Progenitor cell of endocrine pancreas (in vitro differentiated cells): Measurements from ENCODE around the gene LRRC36. TPM values are rescaled to one million over a fixed set of nuclear protein-coding genes. Genes with fewer than 3 reads are reported as not detected.

Source experiments
- DNase-seq: peaks from one replicate; pipeline ENCODE4 v3.0.0; 2021; ENCODE audit warnings: low spot score; ENCODE audit not compliant: unreplicated experiment
- H3K27ac Mint-ChIP-seq: 2 replicates; pipeline ENCODE4 v1.8.0; 2021; ENCODE audit warnings: mild to moderate bottlenecking, moderate library complexity, mixed read lengths
- H3K27me3 Mint-ChIP-seq: 2 replicates; pipeline ENCODE4 v1.8.0; 2021; ENCODE audit warnings: mixed read lengths
- H3K36me3 Mint-ChIP-seq: 2 replicates; pipeline ENCODE4 v1.8.0; 2022; ENCODE audit warnings: mixed read lengths; ENCODE audit not compliant: insufficient read depth
- H3K4me1 Mint-ChIP-seq: 2 replicates; pipeline ENCODE4 v1.8.0; 2021; ENCODE audit warnings: low read depth, mixed read lengths
- H3K4me3 Mint-ChIP-seq: 2 replicates; pipeline ENCODE4 v1.8.0; 2021; ENCODE audit warnings: low read depth, mild to moderate bottlenecking, moderate library complexity, mixed read lengths
- H3K9me3 Mint-ChIP-seq: 2 replicates; pipeline ENCODE4 v1.8.0; 2021; ENCODE audit warnings: low read depth, mixed read lengths
- CTCF ChIP-seq: fragments of 200-600 bp; sonication (generic); IDR thresholded peaks from one replicate; pipeline ENCODE4 v1.5.0; 2021; ENCODE audit warnings: antibody characterized with exemption, mild to moderate bottlenecking; ENCODE audit not compliant: unreplicated experiment
- total RNA-seq: library from RNA; stranded (reverse); gene quantifications from 2 replicates; pipeline ENCODE4 v1.2.1, GENCODE V29; 2021

The LRRC36 gene
- total RNA-seq, 1 donor from 2014 or later, result 1.6 TPM

GRCh38 chr16:67287960-67288359 is 38.7 kb upstream of the LRRC36 start:
- H3K4me3 Mint-ChIP-seq, result no peak overlapping the region
- no peak for DNase-seq
- no peaks in the 10 kb centered on the region for H3K4me1 Mint-ChIP-seq

GRCh38 chr16:67291461-67291860 is 35.2 kb upstream of the LRRC36 start:
- Mint-ChIP-seq H3K27me3 (peaks cover 16% of the 10 kb centered on the region), H3K27ac (no peak overlapping the region), H3K4me1 (no peaks in the 10 kb centered on the region), H3K36me3 (no peaks in the 10 kb centered on the region), H3K4me3 (no peak overlapping the region), H3K9me3 (no peaks in the 10 kb centered on the region)
- TF ChIP-seq CTCF, result no peak
- DNase-seq, result no peak

More at GRCh38 chr16:67287960-67288359, 38.7 kb upstream of the LRRC36 start:
- TF ChIP-seq CTCF, result no peak
- H3K27me3 Mint-ChIP-seq, result peaks cover 16% of the 10 kb centered on the region
- H3K9me3 Mint-ChIP-seq, result no peaks in the 10 kb centered on the region
- H3K27ac Mint-ChIP-seq, result no peak overlapping the region
- no peaks in the 10 kb centered on the region for H3K36me3 Mint-ChIP-seq

- no peak for DNase-seq
- peaks cover 27% of the 10 kb centered on the region for H3K27me3 Mint-ChIP-seq
- TF ChIP-seq CTCF, result no peak
- no peaks in the 10 kb centered on the region for H3K4me1 Mint-ChIP-seq
- no peaks in the 10 kb centered on the region for H3K36me3 Mint-ChIP-seq
- no peak overlapping the region for H3K27ac Mint-ChIP-seq
- no peaks in the 10 kb centered on the region for H3K9me3 Mint-ChIP-seq
- H3K4me3 Mint-ChIP-seq, result no peak overlapping the region
Observed at GRCh38 chr16:67294171-67294757, 32.4 kb upstream of the LRRC36 start.

GRCh38 chr16:67294938-67295361 is 31.7 kb upstream of the LRRC36 start:
- H3K4me3 Mint-ChIP-seq, result no peak overlapping the region
- H3K4me1 Mint-ChIP-seq, result no peaks in the 10 kb centered on the region
- H3K27me3 Mint-ChIP-seq, result peaks cover 27% of the 10 kb centered on the region
- H3K36me3 Mint-ChIP-seq, result no peaks in the 10 kb centered on the region
- no peak for DNase-seq
- H3K27ac Mint-ChIP-seq, result no peak overlapping the region
- no peaks in the 10 kb centered on the region for H3K9me3 Mint-ChIP-seq
- TF ChIP-seq CTCF, result no peak

GRCh38 chr16:67296420-67296819 is 30.2 kb upstream of the LRRC36 start:
- no peaks in the 10 kb centered on the region for H3K9me3 Mint-ChIP-seq
- no peak overlapping the region for H3K27ac Mint-ChIP-seq
- H3K4me1 Mint-ChIP-seq, result no peaks in the 10 kb centered on the region

More at GRCh38 chr16:67296420-67296819, 30.2 kb upstream of the LRRC36 start:
- H3K27me3 Mint-ChIP-seq, result peaks cover 31% of the 10 kb centered on the region
- DNase-seq, result no peak
- TF ChIP-seq CTCF, result no peak
- no peak overlapping the region for H3K4me3 Mint-ChIP-seq
- no peaks in the 10 kb centered on the region for H3K36me3 Mint-ChIP-seq
